Measurements from ENCODE around the gene B3GNT7. TPM values are rescaled to one million over a fixed set of nuclear protein-coding genes. Genes with fewer than 3 reads are reported as not detected.

Gene B3GNT7
- total and polyA plus RNA-seq, 4 donors, result 0.56 to 6.7 (median 3.8) TPM

DNA sequence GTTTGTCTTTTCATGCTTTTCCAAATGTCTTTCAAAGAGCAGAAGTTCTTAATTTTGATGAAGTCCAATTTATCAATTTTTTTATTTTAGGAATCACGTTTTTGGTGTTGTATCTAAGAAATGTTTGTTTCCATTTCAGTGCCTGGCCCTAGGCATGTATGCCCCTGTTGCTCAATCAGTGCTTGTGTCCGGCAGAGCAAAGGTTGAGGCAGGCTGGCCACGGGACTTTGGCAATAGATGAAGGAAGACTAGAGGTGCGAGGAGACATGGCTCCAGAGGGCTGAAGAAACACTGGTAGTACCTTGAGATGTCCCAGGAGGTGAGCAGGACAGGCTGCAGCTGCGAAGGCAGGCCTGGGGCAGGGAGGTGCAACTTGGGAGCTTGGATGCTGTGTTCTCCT lies 10.1 kb upstream of the B3GNT7 start:
- DNase-seq (no peak), ATAC-seq (ENCODE audit: low FRiP score) (no peak)
- no peaks in the 10 kb centered on the region for H3K36me3 ChIP-seq (ENCODE audit: control insufficient read depth in 1 of 2, insufficient read depth in 2 of 2, low read length in 1 of 2)
- H3K9me3 ChIP-seq (ENCODE audit: control insufficient read depth, low read length), result no peaks in the 10 kb centered on the region
- intact Hi-C loops (cut with DNase I), result no loop called here
- H3K4me3 ChIP-seq (ENCODE audit: low read length in 2 of 2), result no peak overlapping the region
- H3K4me1 ChIP-seq (ENCODE audit: control insufficient read depth in 1 of 2, insufficient read depth in 2 of 2, low read length in 2 of 2), result no peaks in the 10 kb centered on the region
- WGBS, 2 donors, result 92 to 93% methylated on average over 5 of the region's 5 CpGs
- no peak overlapping the region for H3K27ac ChIP-seq (ENCODE audit: low read depth in 1 of 2, low read length in 2 of 2)
- no peaks in the 10 kb centered on the region for H3K27me3 ChIP-seq (ENCODE audit: control insufficient read depth in 1 of 2, insufficient read depth in 2 of 2, low read length in 1 of 2)

DNA sequence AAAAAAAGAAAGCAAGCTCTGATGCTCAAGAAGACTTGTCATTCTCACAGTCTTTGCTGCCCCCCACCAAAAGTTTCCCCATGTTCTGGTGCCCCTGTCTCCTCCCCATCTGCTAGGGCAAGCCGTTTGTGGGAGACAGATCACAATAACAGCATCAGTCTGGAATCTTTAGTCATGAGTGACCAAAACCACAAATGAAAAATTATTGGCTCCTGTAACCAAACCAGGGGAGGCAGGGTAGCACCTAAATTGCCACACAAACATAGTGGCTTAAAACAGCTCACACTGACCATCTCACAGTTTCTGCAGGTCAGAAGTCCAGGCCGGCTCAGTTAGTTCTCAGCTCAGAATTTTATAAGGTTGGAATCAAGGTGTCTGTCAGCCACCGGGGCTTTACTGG lies 9.1 kb upstream of the B3GNT7 start:
- H3K9me3 ChIP-seq (ENCODE audit: control insufficient read depth, low read length), result no peaks in the 10 kb centered on the region
- H3K27ac ChIP-seq (ENCODE audit: low read depth in 1 of 2, low read length in 2 of 2), result no peak overlapping the region
- no peaks in the 10 kb centered on the region for H3K4me1 ChIP-seq (ENCODE audit: control insufficient read depth in 1 of 2, insufficient read depth in 2 of 2, low read length in 2 of 2)
- DNase-seq (no peak), ATAC-seq (ENCODE audit: low FRiP score) (no peak)
- 85 to 87% methylated on average over 3 of the region's 3 CpGs for WGBS, 2 donors
- no peak overlapping the region for H3K4me3 ChIP-seq (ENCODE audit: low read length in 2 of 2)
- no peaks in the 10 kb centered on the region for H3K36me3 ChIP-seq (ENCODE audit: control insufficient read depth in 1 of 2, insufficient read depth in 2 of 2, low read length in 1 of 2)
- intact Hi-C loops (cut with DNase I), result no loop called here
- H3K27me3 ChIP-seq (ENCODE audit: control insufficient read depth in 1 of 2, insufficient read depth in 2 of 2, low read length in 1 of 2), result no peaks in the 10 kb centered on the region

DNA sequence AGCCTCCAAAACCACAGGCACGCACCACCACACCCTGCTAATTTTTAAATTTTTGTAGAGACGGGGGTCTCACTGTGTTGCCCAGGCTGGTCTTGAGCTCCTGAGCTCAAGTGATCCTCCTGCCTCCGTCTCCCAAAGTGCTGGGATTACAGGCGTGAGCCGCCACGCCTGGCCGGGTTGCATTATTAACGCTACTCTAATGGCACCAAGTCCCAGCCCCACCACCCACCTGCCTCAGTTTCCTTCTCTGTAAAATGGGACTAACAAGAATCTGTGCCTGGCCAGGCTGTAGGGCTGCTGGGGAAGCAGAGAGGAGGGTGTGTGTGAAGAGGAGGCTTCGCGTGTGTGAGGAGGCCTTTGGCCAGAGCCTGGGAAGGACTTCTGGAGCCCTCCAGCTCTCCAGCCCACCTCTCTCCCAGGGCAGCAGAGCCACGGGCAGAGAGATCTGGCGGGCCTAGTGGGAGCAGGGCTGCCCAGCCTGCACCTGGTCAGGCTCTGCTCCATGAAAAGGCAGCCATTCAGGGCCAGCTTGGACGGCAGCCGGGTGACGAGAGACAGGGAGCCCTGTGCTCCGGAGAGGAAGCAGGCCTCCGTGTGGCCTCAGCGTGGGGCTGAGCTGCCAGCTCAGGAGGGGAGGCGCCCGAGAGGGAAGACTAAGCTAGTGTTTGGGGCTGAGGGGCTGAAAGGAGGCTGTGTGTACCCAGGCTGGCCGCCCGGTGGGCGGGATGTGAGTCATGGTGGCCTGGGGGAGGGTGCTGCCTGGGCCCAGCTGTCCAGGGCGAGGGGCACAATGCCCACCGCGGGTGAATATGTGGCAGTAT lies 7.4 kb upstream of the B3GNT7 start:
- intact Hi-C loops (cut with DNase I), result no loop called here
- WGBS, 2 donors, result 47 to 53% methylated on average over 26 of the region's 26 CpGs
- no peak overlapping the region for H3K27ac ChIP-seq (ENCODE audit: low read depth in 1 of 2, low read length in 2 of 2)

DNA sequence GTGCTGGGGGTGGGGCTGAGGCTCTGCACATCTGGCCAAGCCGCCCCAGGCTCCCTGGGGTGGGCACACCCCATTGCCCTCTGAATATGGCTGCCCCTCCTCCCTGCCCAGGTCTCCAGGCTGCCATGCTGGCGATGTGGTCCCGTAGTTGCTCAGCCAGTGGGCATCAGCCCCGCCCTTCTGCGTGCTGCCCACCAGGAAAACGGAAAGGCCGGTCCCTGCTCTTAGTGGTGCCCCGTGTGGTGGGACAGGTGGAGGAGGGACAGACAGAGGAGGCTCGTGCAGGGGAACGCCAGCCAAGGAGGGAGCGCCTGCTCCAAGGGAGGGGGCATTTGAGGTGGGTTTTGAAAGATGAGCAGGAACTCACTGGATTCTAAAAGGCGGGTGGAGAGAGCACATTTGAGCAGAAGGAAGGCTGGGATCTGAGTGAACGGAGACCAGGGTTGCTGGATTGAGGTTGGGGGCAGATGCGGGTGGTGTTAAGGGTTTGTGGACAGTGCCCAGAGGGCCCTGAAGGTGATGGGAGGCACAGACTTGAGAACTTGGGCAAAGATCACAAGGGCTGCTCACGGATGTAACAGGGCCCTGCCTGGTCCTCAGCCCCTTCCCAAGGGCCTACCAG lies 6.7 kb upstream of the B3GNT7 start:
- Histone ChIP-seq H3K27me3 (ENCODE audit: control insufficient read depth in 1 of 2, insufficient read depth in 2 of 2, low read length in 1 of 2) (no peaks in the 10 kb centered on the region), H3K4me3 (ENCODE audit: low read length in 2 of 2) (no peak overlapping the region), H3K36me3 (ENCODE audit: control insufficient read depth in 1 of 2, insufficient read depth in 2 of 2, low read length in 1 of 2) (no peaks in the 10 kb centered on the region), H3K9me3 (ENCODE audit: control insufficient read depth, low read length) (no peaks in the 10 kb centered on the region), H3K27ac (ENCODE audit: low read depth in 1 of 2, low read length in 2 of 2) (no peak overlapping the region), H3K4me1 (ENCODE audit: control insufficient read depth in 1 of 2, insufficient read depth in 2 of 2, low read length in 2 of 2) (no peaks in the 10 kb centered on the region)
- intact Hi-C loops (cut with DNase I), result no loop called here
- WGBS, 2 donors, result 90 to 94% methylated on average over 15 of the region's 15 CpGs
- no peak for DNase-seq
- ATAC-seq (ENCODE audit: low FRiP score), result peak; percentile 11

More for the DNA sequence above, 7.4 kb upstream of the B3GNT7 start:
- Histone ChIP-seq H3K36me3 (ENCODE audit: control insufficient read depth in 1 of 2, insufficient read depth in 2 of 2, low read length in 1 of 2) (no peaks in the 10 kb centered on the region), H3K27me3 (ENCODE audit: control insufficient read depth in 1 of 2, insufficient read depth in 2 of 2, low read length in 1 of 2) (no peaks in the 10 kb centered on the region), H3K4me1 (ENCODE audit: control insufficient read depth in 1 of 2, insufficient read depth in 2 of 2, low read length in 2 of 2) (no peaks in the 10 kb centered on the region), H3K9me3 (ENCODE audit: control insufficient read depth, low read length) (no peaks in the 10 kb centered on the region), H3K4me3 (ENCODE audit: low read length in 2 of 2) (no peak overlapping the region)
- peak; percentile 59 for ATAC-seq (ENCODE audit: low FRiP score)
- DNase-seq, result peak; percentile 74 to 79

DNA sequence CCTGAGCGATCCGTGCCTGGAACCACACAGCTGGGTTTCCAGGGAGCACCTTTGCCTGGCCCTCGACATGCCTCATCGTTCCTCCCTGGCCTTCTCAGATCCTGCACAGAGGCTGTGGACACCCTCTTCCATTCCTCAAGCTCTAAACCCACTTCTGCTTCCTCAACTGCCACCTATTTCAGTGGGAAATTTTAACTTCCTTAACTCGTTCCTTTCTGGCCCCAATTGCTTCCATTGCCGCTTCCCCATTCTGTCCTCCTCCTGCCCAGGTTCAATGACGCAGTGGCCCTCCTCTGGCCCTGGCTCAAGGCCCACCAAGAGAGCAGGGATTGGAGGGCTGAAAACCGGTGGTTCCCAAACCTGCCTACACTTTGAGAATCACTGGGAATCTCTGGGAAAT lies 4.8 kb upstream of the B3GNT7 start:
- WGBS, 2 donors, result 90 to 93% methylated on average over 8 of the region's 8 CpGs
- Histone ChIP-seq H3K4me1 (ENCODE audit: control insufficient read depth in 1 of 2, insufficient read depth in 2 of 2, low read length in 2 of 2) (no peaks in the 10 kb centered on the region), H3K27me3 (ENCODE audit: control insufficient read depth in 1 of 2, insufficient read depth in 2 of 2, low read length in 1 of 2) (no peaks in the 10 kb centered on the region), H3K4me3 (ENCODE audit: low read length in 2 of 2) (no peak overlapping the region), H3K9me3 (ENCODE audit: control insufficient read depth, low read length) (no peaks in the 10 kb centered on the region), H3K27ac (ENCODE audit: low read depth in 1 of 2, low read length in 2 of 2) (no peak overlapping the region), H3K36me3 (ENCODE audit: control insufficient read depth in 1 of 2, insufficient read depth in 2 of 2, low read length in 1 of 2) (no peaks in the 10 kb centered on the region)
- ATAC-seq (ENCODE audit: low FRiP score) (no peak), DNase-seq (no peak)
- intact Hi-C loops (cut with DNase I), result no loop called here

DNA sequence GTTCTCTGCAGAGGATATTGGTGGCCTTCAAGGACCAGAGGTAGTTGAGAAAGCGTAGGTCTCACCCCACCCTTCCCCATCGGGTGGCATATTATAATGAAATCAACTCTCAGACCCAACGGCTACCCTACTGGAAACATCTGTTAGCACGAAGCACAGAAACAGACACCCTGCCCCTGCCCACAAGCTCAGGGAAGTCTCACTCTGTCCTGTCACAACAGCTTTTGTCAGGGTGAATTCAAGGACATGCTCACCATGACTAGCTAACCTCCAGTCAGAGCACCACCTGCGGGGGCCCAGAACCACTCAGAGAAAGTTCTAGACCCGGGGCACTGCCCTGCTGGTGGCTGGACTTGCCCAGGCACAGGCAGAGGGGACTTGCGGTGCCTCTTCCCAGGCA lies 3.5 kb upstream of the B3GNT7 start:
- no peaks in the 10 kb centered on the region for H3K4me1 ChIP-seq (ENCODE audit: control insufficient read depth in 1 of 2, insufficient read depth in 2 of 2, low read length in 2 of 2)
- no peaks in the 10 kb centered on the region for H3K9me3 ChIP-seq (ENCODE audit: control insufficient read depth, low read length)
- DNase-seq, result no peak
- H3K36me3 ChIP-seq (ENCODE audit: control insufficient read depth in 1 of 2, insufficient read depth in 2 of 2, low read length in 1 of 2), result no peaks in the 10 kb centered on the region
- ATAC-seq (ENCODE audit: low FRiP score), result no peak
- WGBS, 2 donors, result 90 to 93% methylated on average over 7 of the region's 7 CpGs
- H3K27me3 ChIP-seq (ENCODE audit: control insufficient read depth in 1 of 2, insufficient read depth in 2 of 2, low read length in 1 of 2), result no peaks in the 10 kb centered on the region
- intact Hi-C loops (cut with DNase I), result no loop called here
- no peak overlapping the region for H3K27ac ChIP-seq (ENCODE audit: low read depth in 1 of 2, low read length in 2 of 2)
- no peak overlapping the region for H3K4me3 ChIP-seq (ENCODE audit: low read length in 2 of 2)

DNA sequence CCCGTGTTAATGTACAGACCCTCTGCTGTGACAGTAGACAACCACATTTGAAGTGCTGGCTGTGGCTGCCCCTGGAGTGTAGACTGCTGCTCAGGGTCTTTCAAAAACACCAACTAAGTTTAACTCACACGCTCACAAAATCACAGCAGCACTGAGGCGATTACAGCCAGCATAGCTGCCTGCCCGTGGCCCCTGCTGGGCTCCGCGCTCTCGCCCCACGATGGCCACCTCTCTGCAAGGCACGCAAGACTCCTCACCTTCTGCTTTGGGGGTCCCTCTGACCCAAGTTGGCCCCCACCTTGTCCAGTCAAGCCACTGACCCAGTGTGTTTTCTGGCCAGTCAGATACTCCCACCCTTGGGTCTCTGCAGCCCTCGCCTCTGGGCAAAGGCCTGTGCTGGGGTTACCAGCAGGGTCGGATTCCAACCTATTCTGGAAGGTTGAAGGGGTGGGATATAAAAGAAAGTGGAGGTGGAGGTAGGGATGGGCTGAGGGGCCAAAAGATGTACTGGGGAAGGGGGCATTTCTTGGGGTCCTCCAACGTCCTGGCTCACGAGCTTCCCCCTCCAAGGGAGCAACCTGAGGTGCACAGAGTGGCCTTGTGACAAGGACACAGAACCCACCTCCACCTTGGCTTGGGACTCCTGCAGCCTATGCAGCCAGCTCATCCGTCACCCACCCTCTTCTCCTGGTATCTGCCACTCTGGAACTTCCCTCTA lies 2.9 kb upstream of the B3GNT7 start:
- H3K4me1 ChIP-seq (ENCODE audit: control insufficient read depth in 1 of 2, insufficient read depth in 2 of 2, low read length in 2 of 2), result no peaks in the 10 kb centered on the region
- H3K4me3 ChIP-seq (ENCODE audit: low read length in 2 of 2), result no peak overlapping the region
- intact Hi-C loops (cut with DNase I), result no loop called here
- WGBS, 2 donors, result 95 to 96% methylated on average over 14 of the region's 14 CpGs
- no peaks in the 10 kb centered on the region for H3K36me3 ChIP-seq (ENCODE audit: control insufficient read depth in 1 of 2, insufficient read depth in 2 of 2, low read length in 1 of 2)
- DNase-seq (no peak), ATAC-seq (ENCODE audit: low FRiP score) (no peak)
- H3K27me3 ChIP-seq (ENCODE audit: control insufficient read depth in 1 of 2, insufficient read depth in 2 of 2, low read length in 1 of 2), result no peaks in the 10 kb centered on the region
- no peaks in the 10 kb centered on the region for H3K9me3 ChIP-seq (ENCODE audit: control insufficient read depth, low read length)
- no peak overlapping the region for H3K27ac ChIP-seq (ENCODE audit: low read depth in 1 of 2, low read length in 2 of 2)

DNA sequence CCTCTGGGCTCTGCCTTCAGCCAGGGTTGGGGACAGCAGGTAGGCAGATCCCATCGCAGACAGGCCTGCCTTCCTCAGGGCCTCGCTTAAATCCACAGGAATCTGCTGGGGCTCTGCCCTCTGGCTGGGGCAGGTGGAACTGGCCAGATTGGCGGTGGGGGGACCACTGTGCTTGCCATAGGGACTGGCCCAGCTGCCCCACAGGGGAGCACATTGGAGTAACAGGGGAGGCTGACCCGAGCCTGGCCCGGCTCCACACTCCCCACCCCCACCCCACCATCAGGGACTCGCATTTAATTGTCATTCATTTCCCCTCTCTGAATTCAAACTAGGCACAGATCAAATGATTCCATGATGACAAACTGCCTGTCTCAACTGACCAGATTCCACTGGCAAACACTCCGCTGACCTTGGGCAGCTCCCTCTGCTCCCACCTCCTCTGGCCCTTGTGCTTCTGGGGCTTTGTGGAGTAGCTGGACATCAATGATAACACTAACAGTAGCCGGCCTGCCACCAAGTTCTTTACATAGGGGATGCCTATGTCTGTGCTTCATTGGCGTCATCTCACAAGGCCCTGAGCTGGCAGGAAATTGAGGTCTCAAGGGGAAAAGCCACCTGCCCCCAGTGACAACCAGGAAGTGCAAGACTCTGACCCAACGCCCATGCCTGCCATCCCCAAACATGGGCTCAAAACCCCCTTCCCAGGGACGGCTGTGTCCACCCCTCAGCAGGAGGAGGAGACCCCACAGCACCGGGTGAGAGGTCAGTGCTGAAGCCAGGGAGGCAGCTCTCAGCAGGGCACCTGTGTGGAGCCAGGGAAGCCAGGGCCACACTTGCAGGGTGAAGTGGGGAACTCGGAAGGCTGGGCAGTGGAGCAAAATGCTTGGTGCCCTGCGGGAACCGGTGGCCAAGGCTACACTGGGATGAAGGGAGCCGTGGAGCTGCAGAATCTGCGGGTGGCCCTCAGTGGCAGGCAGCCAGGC lies 2.1 kb upstream of the B3GNT7 start:
- no peak for DNase-seq
- Histone ChIP-seq H3K9me3 (ENCODE audit: control insufficient read depth, low read length) (no peaks in the 10 kb centered on the region), H3K36me3 (ENCODE audit: control insufficient read depth in 1 of 2, insufficient read depth in 2 of 2, low read length in 1 of 2) (no peaks in the 10 kb centered on the region), H3K27me3 (ENCODE audit: control insufficient read depth in 1 of 2, insufficient read depth in 2 of 2, low read length in 1 of 2) (no peaks in the 10 kb centered on the region), H3K27ac (ENCODE audit: low read depth in 1 of 2, low read length in 2 of 2) (no peak overlapping the region), H3K4me3 (ENCODE audit: low read length in 2 of 2) (no peak overlapping the region), H3K4me1 (ENCODE audit: control insufficient read depth in 1 of 2, insufficient read depth in 2 of 2, low read length in 2 of 2) (no peaks in the 10 kb centered on the region)
- intact Hi-C loops (cut with DNase I), result no loop called here
- ATAC-seq (ENCODE audit: low FRiP score), result no peak
- 90 to 93% methylated on average over 17 of the region's 17 CpGs for WGBS, 2 donors

Measured in aorta (tissue), 5 donors.